ENCODE data around the gene SLC51A.
A peak's percentile ranks its signal among the peaks of the same experiment; 100 is the strongest.

Gene SLC51A

GRCh38 chr3:196225763-196226364 lies 9.5 kb downstream of the SLC51A start:
- no peak overlapping the region for H3K4me3 ChIP-seq (ENCODE audit: low read depth in 1 of 2, low read length in 1 of 2)
- H3K27ac ChIP-seq, result no peak overlapping the region
- TF ChIP-seq CTCF (IDR thresholded peaks at IDR 0.05), result no peak
- H3K9me3 ChIP-seq, result no peaks in the 10 kb centered on the region
- peaks cover 40 to 41% of the 10 kb centered on the region in 2 experiments for H3K4me1 ChIP-seq (ENCODE audit: control insufficient read depth in 1 of 2, insufficient read depth in 1 of 2, low read depth in 1 of 2, low read length in 1 of 2)
- H3K27me3 ChIP-seq, result no peaks in the 10 kb centered on the region
- H3K36me3 ChIP-seq, result peaks cover 7% of the 10 kb centered on the region

GRCh38 chr3:196227121-196227561 lies 10.8 kb downstream of the SLC51A start:
- TF ChIP-seq CTCF (IDR thresholded peaks at IDR 0.05), result no peak
- no peak overlapping the region for H3K4me3 ChIP-seq (ENCODE audit: low read depth in 1 of 2, low read length in 1 of 2)
- H3K4me1 ChIP-seq (ENCODE audit: control insufficient read depth in 1 of 2, insufficient read depth in 1 of 2, low read depth in 1 of 2, low read length in 1 of 2), result peaks cover 27 to 28% of the 10 kb centered on the region in 2 experiments
- no peaks in the 10 kb centered on the region for H3K27me3 ChIP-seq
- H3K36me3 ChIP-seq, result peaks cover 9% of the 10 kb centered on the region
- no peak overlapping the region for H3K27ac ChIP-seq
- no peaks in the 10 kb centered on the region for H3K9me3 ChIP-seq

GRCh38 chr3:196227629-196228493 lies 11.5 kb downstream of the SLC51A start:
- H3K36me3 ChIP-seq, result peaks cover 16% of the 10 kb centered on the region
- H3K4me3 ChIP-seq (ENCODE audit: low read depth in 1 of 2, low read length in 1 of 2), result no peak overlapping the region
- H3K27ac ChIP-seq, result no peak overlapping the region
- H3K9me3 ChIP-seq, result no peaks in the 10 kb centered on the region
- H3K27me3 ChIP-seq, result no peaks in the 10 kb centered on the region
- peaks cover 20 to 21% of the 10 kb centered on the region in 2 experiments for H3K4me1 ChIP-seq (ENCODE audit: control insufficient read depth in 1 of 2, insufficient read depth in 1 of 2, low read depth in 1 of 2, low read length in 1 of 2)
- TF ChIP-seq CTCF (IDR thresholded peaks at IDR 0.05), result no peak

- TF ChIP-seq CTCF (IDR thresholded peaks at IDR 0.05), result no peak
- Histone ChIP-seq H3K4me1 (ENCODE audit: control insufficient read depth in 1 of 2, insufficient read depth in 1 of 2, low read depth in 1 of 2, low read length in 1 of 2) (peaks cover 22 to 26% of the 10 kb centered on the region in 2 experiments), H3K4me3 (ENCODE audit: low read depth in 1 of 2, low read length in 1 of 2) (no peak overlapping the region), H3K27ac (peak overlapping the region; percentile 2), H3K36me3 (peaks cover 25% of the 10 kb centered on the region), H3K9me3 (no peaks in the 10 kb centered on the region), H3K27me3 (no peaks in the 10 kb centered on the region)
Observed at GRCh38 chr3:196232154-196232881, 16.0 kb downstream of the SLC51A start.

- Histone ChIP-seq H3K4me1 (ENCODE audit: control insufficient read depth in 1 of 2, insufficient read depth in 1 of 2, low read depth in 1 of 2, low read length in 1 of 2) (peaks cover 22 to 26% of the 10 kb centered on the region in 2 experiments), H3K36me3 (peaks cover 31% of the 10 kb centered on the region), H3K27ac (peak overlapping the region; percentile 2), H3K4me3 (ENCODE audit: low read depth in 1 of 2, low read length in 1 of 2) (no peak overlapping the region), H3K27me3 (no peaks in the 10 kb centered on the region), H3K9me3 (no peaks in the 10 kb centered on the region)
- no peak for TF ChIP-seq CTCF (IDR thresholded peaks at IDR 0.05)
Observed at GRCh38 chr3:196232882-196233251, 16.5 kb downstream of the SLC51A start.
